GM23338 (cell line): Measurements from ENCODE around the gene CACNA1B. TPM values are rescaled to one million over a fixed set of nuclear protein-coding genes. Genes with fewer than 3 reads are reported as not detected.

Experiments used
- ATAC-seq: fragments of 200-7000 bp; cut with Tn5 transposase; 3 replicates; pipeline ENCODE4 v1.9.1; 2020
- DNase-seq: peaks from one replicate; pipeline ENCODE4 v3.0.0-alpha.2; 2015; ENCODE audit warnings: low spot score
- H2AFZ ChIP-seq: fragments of 200-600 bp; sonication (generic); 2 replicates; pipeline ENCODE4 v1.8.0; 2016; ENCODE audit warnings: antibody characterized with exemption, mild to moderate bottlenecking, moderate library complexity
- H3F3A ChIP-seq: fragments of 200-600 bp; sonication (generic); replicated peaks from 2 replicates; pipeline ENCODE4 v1.8.0; 2017; ENCODE audit warnings: antibody characterized with exemption, mixed run types, low read depth
- H3K27ac ChIP-seq: fragments of 200-600 bp; sonication (generic); 2 replicates; pipeline ENCODE4 v1.6.1; 2016; ENCODE audit warnings: low read depth
- H3K27me3 ChIP-seq: fragments of 200-600 bp; sonication (generic); 2 replicates; pipeline ENCODE4 v1.8.0; 2016; ENCODE audit warnings: mild to moderate bottlenecking, mixed run types, moderate library complexity; ENCODE audit not compliant: insufficient read depth
- H3K36me3 ChIP-seq: fragments of 200-600 bp; sonication (generic); 2 replicates; pipeline ENCODE4 v1.8.0; 2016; ENCODE audit warnings: mild to moderate bottlenecking; ENCODE audit not compliant: insufficient read depth
- H3K4me1 ChIP-seq: fragments of 200-600 bp; sonication (generic); 2 replicates; pipeline ENCODE4 v1.8.0; 2016; ENCODE audit warnings: mild to moderate bottlenecking, moderate library complexity; ENCODE audit not compliant: insufficient read depth
- H3K4me2 ChIP-seq: fragments of 200-600 bp; sonication (generic); 2 replicates; pipeline ENCODE4 v1.7.1; 2017; ENCODE audit warnings: mixed run types
- H3K4me3 ChIP-seq: fragments of 200-600 bp; sonication (generic); 2 replicates; pipeline ENCODE4 v1.6.1; 2016; ENCODE audit warnings: mixed run types
- H3K79me2 ChIP-seq: fragments of 200-600 bp; sonication (generic); replicated peaks from 2 replicates; pipeline ENCODE4 v1.8.0; 2017; ENCODE audit warnings: mild to moderate bottlenecking; ENCODE audit not compliant: insufficient read depth
- H3K9me2 ChIP-seq: fragments of 200-600 bp; sonication (generic); 2 replicates; pipeline ENCODE4 v1.8.0; 2017; ENCODE audit not compliant: insufficient read depth
- H4K20me1 ChIP-seq: fragments of 200-600 bp; sonication (generic); replicated peaks from 2 replicates; pipeline ENCODE4 v1.8.0; 2017; ENCODE audit warnings: mild to moderate bottlenecking; ENCODE audit not compliant: insufficient read depth
- H3K27ac Mint-ChIP-seq: 2 replicates; pipeline ENCODE4 v1.8.0; 2020; ENCODE audit warnings: inconsistent platforms, mild to moderate bottlenecking, moderate library complexity, mixed read lengths
- H3K27me3 Mint-ChIP-seq: 3 replicates; pipeline ENCODE4 v1.8.0; 2022; ENCODE audit warnings: low read depth, mild to moderate bottlenecking, moderate library complexity, mixed read lengths, inconsistent platforms; ENCODE audit not compliant: insufficient read depth, poor library complexity
- H3K36me3 Mint-ChIP-seq: 3 replicates; pipeline ENCODE4 v1.8.0; 2021; ENCODE audit warnings: low read depth, mild to moderate bottlenecking, inconsistent platforms, moderate library complexity, mixed read lengths
- H3K4me1 Mint-ChIP-seq: 3 replicates; pipeline ENCODE4 v1.8.0; 2020; ENCODE audit warnings: mild to moderate bottlenecking, inconsistent platforms, mixed read lengths
- H3K4me3 Mint-ChIP-seq: 3 replicates; pipeline ENCODE4 v1.8.0; 2021; ENCODE audit warnings: moderate library complexity, mild to moderate bottlenecking, inconsistent platforms, mixed read lengths
- H3K9me3 Mint-ChIP-seq: 3 replicates; pipeline ENCODE4 v1.8.0; 2020; ENCODE audit warnings: moderate library complexity, mild to moderate bottlenecking, inconsistent platforms, mixed read lengths
- CREB1 ChIP-seq: fragments of 250-450 bp; sonication (Bioruptor Pico); IDR thresholded peaks from 2 replicates; pipeline ENCODE4 v1.5.0; 2020; ENCODE audit warnings: low read depth, mild to moderate bottlenecking, moderate library complexity
- EZH2phosphoT487 ChIP-seq: fragments of 200-600 bp; sonication (generic); IDR thresholded peaks from one replicate; pipeline ENCODE4 v1.8.1; 2018; ENCODE audit warnings: antibody characterized with exemption; ENCODE audit not compliant: unreplicated experiment
- POLR2AphosphoS5 ChIP-seq: IDR thresholded peaks from 2 replicates; pipeline ENCODE4 v1.6.1; 2016; ENCODE audit warnings: antibody characterized with exemption, low read depth
- ZNF114 ChIP-seq: fragments of 250-450 bp; sonication (Bioruptor Pico); IDR thresholded peaks from 2 replicates; pipeline ENCODE4 v1.5.0; 2020; ENCODE audit warnings: mild to moderate bottlenecking, moderate library complexity
- ZNF331 ChIP-seq: fragments of 250-450 bp; sonication (Bioruptor Pico); IDR thresholded peaks from 2 replicates; pipeline ENCODE4 v1.5.0; 2020; ENCODE audit warnings: low read depth, mild to moderate bottlenecking, moderate library complexity
- polyA plus RNA-seq: library from polyadenylated mRNA; unstranded; fragments of >200 nt; fragmentation: Nextera tagmentation; extraction: Ambion mirVana; gene quantifications from 2 replicates; pipeline ENCODE4 v1.2.1, GENCODE V29; 2016
- total RNA-seq: library from RNA; depleted of rRNA; stranded (reverse); fragments of >200 nt; shearing (Covaris generic); gene quantifications from 2 replicates; pipeline ENCODE4 v1.2.3, GENCODE V29; 2014
- TF ChIP-seq, protein P1 (sequence below): fragments of 250-450 bp; sonication (Bioruptor Pico); IDR thresholded peaks from 2 replicates; pipeline ENCODE4 v1.5.0; 2020; ENCODE audit warnings: mild to moderate bottlenecking, moderate library complexity

The CACNA1B gene
- total and polyA plus RNA-seq, 2 experiments from 2014 or later = 1.1 to 10.4 TPM

GRCh38 chr9:137893670-137894069, 16.1 kb downstream of the CACNA1B start:
- no peaks in the 10 kb centered on the region; the same call in 1 of the 2 replicates for H4K20me1 ChIP-seq
- H3F3A ChIP-seq = no peaks in the 10 kb centered on the region
- H3K4me2 ChIP-seq = no peak overlapping the region
- no peaks in the 10 kb centered on the region for H3K36me3 ChIP-seq
- no peak overlapping the region for H3K27ac Mint-ChIP-seq
- no peak overlapping the region for H3K27ac ChIP-seq
- peaks cover 6% of the 10 kb centered on the region; the same call in 1 of the 3 replicates for H3K36me3 Mint-ChIP-seq
- H3K9me2 ChIP-seq = no peaks in the 10 kb centered on the region
- DNase-seq (no peak), ATAC-seq (no peak)
- no peaks in the 10 kb centered on the region for H3K9me3 Mint-ChIP-seq
- H3K4me1 ChIP-seq = no peaks in the 10 kb centered on the region
- no peaks in the 10 kb centered on the region for H3K27me3 Mint-ChIP-seq
- TF ChIP-seq EZH2phosphoT487 (no peak), ZNF331 (no peak), POLR2AphosphoS5 (no peak), CREB1 (CRISPR knock-in tag) (no peak), ZNF114 (CRISPR knock-in tag) (no peak)
- TF ChIP-seq, protein P1, sequence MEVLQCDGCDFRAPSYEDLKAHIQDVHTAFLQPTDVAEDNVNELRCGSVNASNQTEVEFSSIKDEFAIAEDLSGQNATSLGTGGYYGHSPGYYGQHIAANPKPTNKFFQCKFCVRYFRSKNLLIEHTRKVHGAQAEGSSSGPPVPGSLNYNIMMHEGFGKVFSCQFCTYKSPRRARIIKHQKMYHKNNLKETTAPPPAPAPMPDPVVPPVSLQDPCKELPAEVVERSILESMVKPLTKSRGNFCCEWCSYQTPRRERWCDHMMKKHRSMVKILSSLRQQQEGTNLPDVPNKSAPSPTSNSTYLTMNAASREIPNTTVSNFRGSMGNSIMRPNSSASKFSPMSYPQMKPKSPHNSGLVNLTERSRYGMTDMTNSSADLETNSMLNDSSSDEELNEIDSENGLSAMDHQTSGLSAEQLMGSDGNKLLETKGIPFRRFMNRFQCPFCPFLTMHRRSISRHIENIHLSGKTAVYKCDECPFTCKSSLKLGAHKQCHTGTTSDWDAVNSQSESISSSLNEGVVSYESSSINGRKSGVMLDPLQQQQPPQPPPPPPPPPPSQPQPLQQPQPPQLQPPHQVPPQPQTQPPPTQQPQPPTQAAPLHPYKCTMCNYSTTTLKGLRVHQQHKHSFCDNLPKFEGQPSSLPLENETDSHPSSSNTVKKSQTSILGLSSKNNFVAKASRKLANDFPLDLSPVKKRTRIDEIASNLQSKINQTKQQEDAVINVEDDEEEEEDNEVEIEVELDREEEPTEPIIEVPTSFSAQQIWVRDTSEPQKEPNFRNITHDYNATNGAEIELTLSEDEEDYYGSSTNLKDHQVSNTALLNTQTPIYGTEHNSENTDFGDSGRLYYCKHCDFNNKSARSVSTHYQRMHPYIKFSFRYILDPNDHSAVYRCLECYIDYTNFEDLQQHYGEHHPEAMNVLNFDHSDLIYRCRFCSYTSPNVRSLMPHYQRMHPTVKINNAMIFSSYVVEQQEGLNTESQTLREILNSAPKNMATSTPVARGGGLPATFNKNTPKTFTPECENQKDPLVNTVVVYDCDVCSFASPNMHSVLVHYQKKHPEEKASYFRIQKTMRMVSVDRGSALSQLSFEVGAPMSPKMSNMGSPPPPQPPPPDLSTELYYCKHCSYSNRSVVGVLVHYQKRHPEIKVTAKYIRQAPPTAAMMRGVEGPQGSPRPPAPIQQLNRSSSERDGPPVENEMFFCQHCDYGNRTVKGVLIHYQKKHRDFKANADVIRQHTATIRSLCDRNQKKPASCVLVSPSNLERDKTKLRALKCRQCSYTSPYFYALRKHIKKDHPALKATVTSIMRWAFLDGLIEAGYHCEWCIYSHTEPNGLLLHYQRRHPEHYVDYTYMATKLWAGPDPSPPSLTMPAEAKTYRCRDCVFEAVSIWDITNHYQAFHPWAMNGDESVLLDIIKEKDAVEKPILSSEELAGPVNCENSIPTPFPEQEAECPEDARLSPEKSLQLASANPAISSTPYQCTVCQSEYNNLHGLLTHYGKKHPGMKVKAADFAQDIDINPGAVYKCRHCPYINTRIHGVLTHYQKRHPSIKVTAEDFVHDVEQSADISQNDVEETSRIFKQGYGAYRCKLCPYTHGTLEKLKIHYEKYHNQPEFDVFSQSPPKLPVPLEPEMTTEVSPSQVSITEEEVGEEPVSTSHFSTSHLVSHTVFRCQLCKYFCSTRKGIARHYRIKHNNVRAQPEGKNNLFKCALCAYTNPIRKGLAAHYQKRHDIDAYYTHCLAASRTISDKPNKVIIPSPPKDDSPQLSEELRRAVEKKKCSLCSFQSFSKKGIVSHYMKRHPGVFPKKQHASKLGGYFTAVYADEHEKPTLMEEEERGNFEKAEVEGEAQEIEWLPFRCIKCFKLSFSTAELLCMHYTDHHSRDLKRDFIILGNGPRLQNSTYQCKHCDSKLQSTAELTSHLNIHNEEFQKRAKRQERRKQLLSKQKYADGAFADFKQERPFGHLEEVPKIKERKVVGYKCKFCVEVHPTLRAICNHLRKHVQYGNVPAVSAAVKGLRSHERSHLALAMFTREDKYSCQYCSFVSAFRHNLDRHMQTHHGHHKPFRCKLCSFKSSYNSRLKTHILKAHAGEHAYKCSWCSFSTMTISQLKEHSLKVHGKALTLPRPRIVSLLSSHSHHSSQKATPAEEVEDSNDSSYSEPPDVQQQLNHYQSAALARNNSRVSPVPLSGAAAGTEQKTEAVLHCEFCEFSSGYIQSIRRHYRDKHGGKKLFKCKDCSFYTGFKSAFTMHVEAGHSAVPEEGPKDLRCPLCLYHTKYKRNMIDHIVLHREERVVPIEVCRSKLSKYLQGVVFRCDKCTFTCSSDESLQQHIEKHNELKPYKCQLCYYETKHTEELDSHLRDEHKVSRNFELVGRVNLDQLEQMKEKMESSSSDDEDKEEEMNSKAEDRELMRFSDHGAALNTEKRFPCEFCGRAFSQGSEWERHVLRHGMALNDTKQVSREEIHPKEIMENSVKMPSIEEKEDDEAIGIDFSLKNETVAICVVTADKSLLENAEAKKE (CRISPR knock-in tag) = no peak
- H3K27me3 ChIP-seq = no peaks in the 10 kb centered on the region
- no peaks in the 10 kb centered on the region; the same call in 2 of the 3 replicates for H3K4me1 Mint-ChIP-seq
- H3K4me3 ChIP-seq = no peak overlapping the region
- H3K4me3 Mint-ChIP-seq = no peak overlapping the region
- peaks cover 8% of the 10 kb centered on the region; the same call in 1 of the 2 replicates for H3K79me2 ChIP-seq
- H2AFZ ChIP-seq = no peak overlapping the region
